Prostate gland (tissue), 2 donors: ENCODE results near the gene DMWD.

Source experiments
- CTCF ChIP-seq, 4 experiments: fragments of 200-600 bp in 2 of 4; fragments of 450-650 bp in 2 of 4; sonication (generic) in 2 of 4; IDR thresholded peaks; 1 replicate in 3 of 4; 2 replicates in 1 of 4; pipeline ENCODE4 v1.5.1; 2016 to 2019; ENCODE audit warnings: antibody characterized with exemption in 4 of 4, mild to moderate bottlenecking in 2 of 4, moderate library complexity in 2 of 4
- POLR2A ChIP-seq: fragments of 450-650 bp; IDR thresholded peaks from one replicate; pipeline ENCODE4 v1.6.1; 2016; ENCODE audit warnings: antibody characterized with exemption, mild to moderate bottlenecking

GRCh38 chr19:45791744-45792469 is 738 bp downstream of the DMWD start:
- TF ChIP-seq CTCF (IDR thresholded peaks at IDR 0.05) (no peak), POLR2A (no peak)
